HG03432 (cell line): ENCODE data around the gene SIRT6.
"Not testable (repeated sequence)": the region's sequence is repeated elsewhere in the genome, so short reads cannot be mapped to it uniquely, and the experiment has no call there.

Source experiments
- ATAC-seq: cut with Tn5 transposase; IDR thresholded peaks from one replicate; pipeline ENCODE4 v1.9.1; 2021; ENCODE audit warnings: mild to moderate bottlenecking, moderate library complexity; ENCODE audit not compliant: unreplicated experiment

The SIRT6 gene

GRCh38 chr19:4138445-4138844 lies 43.9 kb downstream of the SIRT6 start:
- ATAC-seq = no peak

DNA sequence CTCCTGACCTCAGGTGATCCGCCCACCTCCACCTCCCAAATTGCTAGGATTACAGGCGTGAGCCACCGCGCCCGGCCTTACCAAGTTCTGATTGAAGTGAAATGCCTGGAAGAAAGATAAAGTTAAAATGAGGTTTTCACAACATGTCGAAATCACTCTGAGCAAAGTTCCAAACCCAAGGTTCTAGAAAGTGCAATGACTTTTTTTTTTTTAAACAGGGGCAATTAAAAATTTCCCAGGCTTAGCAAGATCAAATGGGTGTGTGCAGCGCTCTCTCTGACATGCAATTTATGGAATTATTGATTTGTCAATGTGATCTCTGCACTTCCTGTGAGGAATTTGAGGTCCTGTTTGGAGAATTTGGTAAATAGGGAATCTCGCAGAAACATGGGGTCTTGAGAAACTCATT lies 45.7 kb downstream of the SIRT6 start:
- no peak for ATAC-seq

- ATAC-seq = not testable (repeated sequence)
Measured at GRCh38 chr19:4135386-4135785, 47.0 kb downstream of the SIRT6 start.

DNA sequence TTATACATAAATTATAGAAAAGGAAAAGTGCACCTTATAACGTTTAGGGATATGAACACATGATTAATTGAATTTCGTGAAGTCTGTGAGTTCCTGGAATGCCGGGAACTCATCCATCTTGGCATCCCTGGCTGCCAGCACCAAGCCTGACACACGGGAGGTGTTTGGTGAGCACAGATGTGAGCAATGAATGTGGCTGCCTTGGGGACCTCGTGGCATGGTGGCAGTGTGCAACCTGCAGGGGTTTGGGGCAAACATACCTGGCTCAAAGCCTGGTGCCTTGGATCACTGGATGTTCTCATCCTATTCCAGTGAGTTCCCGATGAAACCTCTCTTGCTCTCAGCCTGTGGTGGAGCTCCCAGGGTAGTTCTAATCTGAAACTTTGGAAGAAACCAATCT lies 48.0 kb downstream of the SIRT6 start:
- no peak for ATAC-seq

DNA sequence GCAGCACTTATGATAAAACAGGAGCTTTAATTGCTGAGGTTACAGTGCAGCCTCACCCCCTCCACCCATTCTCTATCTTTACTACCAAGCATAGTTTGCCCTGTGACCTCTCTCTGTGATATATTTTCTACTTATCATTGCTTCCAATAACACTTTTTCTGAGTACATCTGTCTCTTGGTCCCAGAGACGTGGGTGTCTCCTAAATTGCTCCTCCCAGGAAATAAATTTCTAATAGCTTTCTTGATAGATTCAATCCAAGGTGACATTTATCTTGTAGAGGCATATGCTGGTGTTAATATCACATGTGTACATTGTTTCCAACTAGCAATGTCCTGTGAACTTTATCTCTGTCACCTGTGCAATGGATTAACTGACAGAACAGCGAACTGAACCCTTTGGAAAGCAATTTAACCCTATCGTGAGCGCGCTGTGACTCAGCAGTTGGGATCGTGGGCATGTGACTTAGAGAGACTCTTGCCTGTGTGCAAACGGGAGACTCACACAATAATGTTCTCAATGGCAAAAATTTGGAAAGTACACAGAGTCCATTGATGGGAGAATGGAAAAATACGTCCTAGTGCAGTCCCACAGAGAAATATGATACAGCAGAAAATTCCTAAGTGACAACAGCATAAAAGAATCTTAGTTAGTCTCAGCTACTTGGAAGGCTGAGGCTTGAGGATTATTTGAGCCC lies 51.5 kb downstream of the SIRT6 start:
- no peak for ATAC-seq

- ATAC-seq = not testable (repeated sequence)
Measured at GRCh38 chr19:4129050-4129449, 53.3 kb downstream of the SIRT6 start.

DNA sequence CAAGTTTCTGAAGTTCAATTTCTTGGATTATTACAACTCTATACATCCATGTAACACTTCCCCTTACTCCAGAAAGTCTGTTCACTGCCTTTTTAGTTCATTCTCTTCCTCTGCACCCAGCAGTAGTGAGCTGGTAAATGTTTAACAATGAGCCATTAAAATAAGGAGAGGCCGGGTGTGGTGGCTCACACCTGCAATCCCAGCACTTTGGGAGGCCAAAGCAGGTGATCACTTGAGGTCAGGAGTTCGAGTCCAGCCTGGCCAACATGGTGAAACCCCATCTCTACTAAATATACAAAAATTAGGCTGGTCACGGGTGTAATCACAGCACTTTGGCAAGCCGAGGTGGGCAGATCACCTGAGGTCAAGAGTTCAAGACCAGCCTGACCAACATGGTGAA lies 55.0 kb downstream of the SIRT6 start:
- not testable (repeated sequence) for ATAC-seq

- no peak for ATAC-seq
Measured at GRCh38 chr19:4124638-4125037, 57.7 kb downstream of the SIRT6 start.
